Right ventricle myocardium superior (tissue), 1 donor: ENCODE data around the gene PLA2G5. TPM values are rescaled to one million over a fixed set of nuclear protein-coding genes. Genes with fewer than 3 reads are reported as not detected.
"Not testable (repeated sequence)": the region's sequence is repeated elsewhere in the genome, so short reads cannot be mapped to it uniquely, and the experiment has no call there.

Source experiments
- ATAC-seq: fragments of 200-7000 bp; cut with Tn5 transposase; one replicate; pipeline ENCODE4 v1.9.1; 2020; ENCODE audit warnings: mild to moderate bottlenecking; ENCODE audit not compliant: poor library complexity
- DNase-seq: peaks from one replicate; pipeline ENCODE4 v3.0.0-alpha.2; 2020
- intact Hi-C: fragments of 100-400 bp; cut with DNase I; formaldehyde crosslinking; loops from one replicate; pipeline ENCODE4 v1.11.2; 2022
- long read RNA-seq: library from polyadenylated mRNA; unstranded; transcript quantifications from one replicate; pipeline ENCODE4 v2.0.0, GENCODE V29; 2021
- total RNA-seq: library from RNA; stranded (reverse); fragmentation: NEBNext Ultra II Directional; extraction: Animal tissue kit (Norgen Biotek cat#: 25700); gene quantifications from one replicate; pipeline ENCODE4 v1.2.1, GENCODE V29; 2021
- donor health status: DM: no; HTN: yes; CAD: no; lungs with severe emphysema.

The PLA2G5 gene, protein sequence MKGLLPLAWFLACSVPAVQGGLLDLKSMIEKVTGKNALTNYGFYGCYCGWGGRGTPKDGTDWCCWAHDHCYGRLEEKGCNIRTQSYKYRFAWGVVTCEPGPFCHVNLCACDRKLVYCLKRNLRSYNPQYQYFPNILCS
- total RNA-seq: 56.7 TPM
- long read RNA-seq, transcript PLA2G5-201 (5 exons, 1,161 nt): major isoform, 54 of 148 reads
- long read RNA-seq, partial matches to known transcripts: 2 of 148 reads
- long read RNA-seq, other reads (novel, unspliced or antisense): 90 of 148 reads

DNA sequence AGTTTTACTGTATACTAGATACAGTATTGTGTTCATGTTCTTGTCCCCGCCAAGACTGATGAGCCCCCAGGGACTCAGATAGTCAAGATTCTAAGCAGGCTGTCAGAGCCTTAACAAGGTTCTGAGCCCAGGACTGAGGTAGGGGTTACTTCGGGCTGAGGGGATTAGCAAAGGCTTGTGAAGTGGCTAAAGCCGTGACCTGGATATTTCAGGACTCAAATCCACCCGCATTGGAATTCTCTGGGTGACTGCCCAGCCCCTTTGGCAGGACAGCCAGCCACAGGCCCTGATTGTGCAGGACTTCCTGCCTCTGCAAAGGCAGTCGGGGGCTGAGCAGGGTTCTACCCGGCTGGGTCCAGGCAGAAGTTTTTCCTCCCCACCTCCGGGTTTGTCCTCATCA, at the start of gene PLA2G5:
Gene PLA2G5 (plus strand): TSS at position 321 of the 400 bp plus-strand sequence. CDS start 14,637 bp downstream, outside the sequence.
- peak; percentile 92 for DNase-seq
- intact Hi-C loops: no loop called here
- ATAC-seq: peak; percentile 93

DNA sequence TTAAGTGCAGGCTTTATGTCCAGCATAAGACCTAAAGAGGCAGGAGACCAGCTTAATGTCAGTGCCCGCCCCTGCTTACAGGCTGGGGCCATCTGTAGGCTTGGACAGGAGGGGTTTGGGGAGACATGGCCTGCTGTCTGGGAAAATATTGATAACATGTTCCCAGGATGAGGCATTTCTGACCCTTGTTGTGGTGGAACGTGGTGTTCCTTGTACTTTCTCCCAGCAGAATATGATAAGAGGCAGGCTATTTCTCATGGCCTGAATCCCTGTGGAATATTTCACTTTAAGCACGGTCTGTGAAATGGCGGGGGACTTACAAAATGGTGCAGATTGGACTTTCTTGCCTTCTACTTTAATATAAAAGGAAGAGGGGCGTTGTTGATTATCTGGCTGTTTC, 41.9 kb upstream of the PLA2G5 start:
- ATAC-seq: peak; percentile 87
- DNase-seq: peak; percentile 60
- intact Hi-C loops: no loop called here

DNA sequence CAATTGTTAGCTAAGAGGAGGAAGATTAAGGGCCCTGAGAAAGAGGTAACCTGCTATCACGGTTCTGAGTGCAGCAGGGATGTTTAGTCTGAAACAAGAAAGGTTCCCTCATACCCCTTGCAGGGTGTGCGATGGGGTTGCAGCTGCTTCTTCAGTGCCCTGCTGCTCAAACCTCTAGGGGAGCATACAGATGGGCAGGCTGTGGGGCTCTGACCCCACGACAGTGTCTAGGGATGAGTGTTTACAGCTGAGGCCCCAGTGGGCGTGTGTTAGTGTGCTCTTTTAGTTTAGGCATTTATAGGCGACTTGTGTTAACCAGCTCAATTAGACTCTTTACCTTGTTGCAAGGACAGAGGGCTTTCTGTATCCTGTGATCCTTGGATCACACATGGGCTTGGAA, 41.3 kb upstream of the PLA2G5 start:
- intact Hi-C loops: no loop called here
- ATAC-seq (peak; percentile 32), DNase-seq (peak; percentile 45)

GRCh38 chr1:20029178-20029912, 40.6 kb upstream of the PLA2G5 start:
- ATAC-seq: peak; percentile 41
- DNase-seq: peak; percentile 60
- intact Hi-C loops: no loop called here

DNA sequence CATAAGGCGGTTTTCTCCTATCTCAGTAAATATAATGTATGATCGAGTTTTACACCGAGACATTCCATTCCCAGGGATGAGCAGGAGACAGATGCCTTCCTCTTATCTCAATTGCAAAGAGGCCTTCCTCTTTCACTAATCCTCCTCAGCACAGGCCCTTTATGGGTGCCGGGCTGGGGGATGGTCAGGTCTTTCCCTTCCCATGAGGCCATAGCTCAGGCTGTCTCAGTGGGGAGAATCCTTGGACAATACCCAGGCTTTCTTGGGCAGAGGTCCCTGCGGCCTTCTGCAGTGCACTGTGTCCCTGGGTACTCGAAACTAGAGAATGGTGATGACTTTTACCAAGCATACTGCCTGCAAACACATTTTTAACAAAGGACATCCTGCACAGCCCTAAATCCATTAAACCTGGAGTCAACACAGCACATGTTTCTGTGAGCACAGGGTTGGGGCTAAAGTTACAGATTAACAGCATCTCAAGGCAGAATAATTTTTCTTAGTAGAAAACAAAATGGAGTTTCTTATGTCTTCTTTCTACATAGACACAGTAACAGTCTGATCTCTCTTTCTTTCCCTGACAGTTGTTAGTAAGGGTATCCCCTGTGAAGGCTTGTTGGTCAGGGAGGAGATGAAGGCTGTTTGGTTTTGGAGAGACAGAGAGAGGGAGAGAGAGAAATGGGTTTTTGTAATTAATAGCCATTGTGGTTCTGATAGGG, 39.4 kb upstream of the PLA2G5 start:
- ATAC-seq, intact Hi-C loops: not testable (repeated sequence)
- peak; percentile 48 for DNase-seq

DNA sequence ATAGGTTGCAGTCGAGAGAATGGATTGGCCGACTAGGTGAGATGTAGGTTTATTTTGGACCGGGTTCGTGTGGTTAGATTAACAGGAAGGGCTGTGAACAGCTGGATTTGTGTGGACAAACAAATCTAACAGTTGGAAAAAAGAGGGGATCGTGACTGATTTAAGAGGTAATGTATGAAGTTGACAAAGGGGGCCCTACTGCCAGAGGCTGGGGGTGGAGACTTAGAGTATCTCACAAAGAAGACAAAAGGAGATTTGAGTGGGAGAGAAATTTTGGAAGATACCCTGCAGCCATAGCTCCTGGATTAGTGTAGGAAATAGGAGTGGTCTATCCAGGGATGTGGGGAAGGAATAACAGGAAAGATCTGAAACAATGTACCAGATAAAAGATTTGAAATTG, 38.8 kb upstream of the PLA2G5 start:
- intact Hi-C loops: no loop called here
- ATAC-seq (no peak), DNase-seq (no peak)

DNA sequence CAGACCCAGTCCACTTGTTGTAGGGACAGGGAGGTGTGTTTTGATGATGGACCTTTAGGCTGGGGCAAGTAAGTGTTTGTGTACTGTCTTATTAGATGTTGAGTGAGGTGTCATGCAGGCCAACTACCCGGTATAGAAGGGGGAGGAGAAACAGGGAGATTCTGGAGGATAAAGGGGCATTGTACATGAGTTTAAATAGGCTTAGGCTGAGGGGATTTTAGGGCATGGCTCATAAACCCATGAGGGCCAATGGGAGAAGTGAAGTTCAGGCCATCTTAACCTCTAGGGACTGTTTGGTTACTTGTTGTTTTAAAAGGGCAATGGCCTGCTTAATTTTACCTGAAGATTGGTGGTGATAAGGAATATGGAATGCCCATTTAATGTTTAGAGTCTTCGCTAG, 38.2 kb upstream of the PLA2G5 start:
- intact Hi-C loops: no loop called here
- DNase-seq (no peak), ATAC-seq (no peak)

DNA sequence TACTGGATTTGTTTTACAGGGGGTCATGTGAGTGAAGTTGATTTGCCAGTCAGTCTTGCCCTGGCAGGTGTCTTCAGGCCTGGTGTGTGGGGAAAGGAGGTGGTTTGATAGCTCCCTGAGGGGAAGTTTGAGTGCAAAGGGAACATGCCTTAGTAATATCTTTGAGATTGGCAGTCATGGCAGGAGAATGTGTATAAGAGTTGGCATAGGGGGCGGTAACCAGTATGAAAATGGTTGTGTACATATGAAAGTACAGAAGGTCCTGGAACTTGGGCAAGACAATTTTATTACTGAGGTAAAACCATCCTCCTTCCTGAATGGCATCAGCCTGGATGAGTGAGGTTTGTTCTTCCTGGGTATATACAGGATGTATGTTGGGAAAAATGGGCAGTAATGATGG, 37.6 kb upstream of the PLA2G5 start:
- ATAC-seq (no peak), DNase-seq (no peak)
- intact Hi-C loops: no loop called here

DNA sequence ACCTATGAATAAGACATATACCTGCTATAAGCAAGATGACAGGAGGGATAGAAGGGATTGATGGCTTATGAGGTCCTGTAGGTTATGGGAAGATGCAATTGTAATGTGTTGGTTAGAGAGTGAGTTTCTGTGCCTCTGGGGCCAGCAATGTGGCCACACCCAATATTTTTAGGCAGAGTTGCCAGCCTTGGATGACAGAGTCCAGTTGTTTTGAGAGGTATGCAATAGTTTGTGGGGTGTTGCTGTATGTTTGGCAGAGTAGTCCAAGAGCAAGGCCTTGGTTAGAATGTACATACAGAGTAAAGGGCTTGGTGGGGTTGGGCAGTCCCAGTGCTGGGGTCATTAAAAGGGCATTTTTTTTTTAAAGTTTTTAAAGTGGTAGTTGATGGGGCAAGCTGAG, 36.6 kb upstream of the PLA2G5 start:
- intact Hi-C loops: no loop called here
- DNase-seq (no peak), ATAC-seq (no peak)

GRCh38 chr1:20035114-20035513, 34.9 kb upstream of the PLA2G5 start:
- ATAC-seq (peak; percentile 47), DNase-seq (peak; percentile 48)
- intact Hi-C loops: no loop called here

DNA sequence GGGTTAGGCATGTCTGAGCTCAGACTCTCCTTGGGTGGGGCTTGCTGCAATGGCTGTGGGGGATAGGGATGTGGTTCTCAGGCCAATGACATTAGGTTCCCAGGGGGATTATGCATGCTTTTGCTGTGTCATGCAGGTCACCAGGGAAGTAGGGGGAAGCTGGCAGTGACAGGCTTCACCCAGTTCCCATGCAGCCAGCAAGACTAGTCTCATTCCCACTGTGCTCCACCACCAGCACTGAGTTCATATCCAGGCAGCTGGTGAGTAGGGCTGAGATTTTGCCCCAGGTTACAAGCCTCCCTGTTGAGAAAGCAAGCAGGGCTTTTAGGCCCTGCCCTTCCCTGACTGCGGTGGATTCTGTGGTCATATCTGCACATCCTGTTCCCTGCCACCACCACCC, 32.1 kb upstream of the PLA2G5 start:
- intact Hi-C loops: no loop called here
- DNase-seq: no peak
- no peak for ATAC-seq

- intact Hi-C loops: no loop called here
- DNase-seq (no peak), ATAC-seq (peak; percentile 55)
Measured at GRCh38 chr1:20047096-20047495, 22.9 kb upstream of the PLA2G5 start.

GRCh38 chr1:20048563-20048962, 21.4 kb upstream of the PLA2G5 start:
- intact Hi-C loops: no loop called here
- DNase-seq: no peak
- no peak for ATAC-seq

DNA sequence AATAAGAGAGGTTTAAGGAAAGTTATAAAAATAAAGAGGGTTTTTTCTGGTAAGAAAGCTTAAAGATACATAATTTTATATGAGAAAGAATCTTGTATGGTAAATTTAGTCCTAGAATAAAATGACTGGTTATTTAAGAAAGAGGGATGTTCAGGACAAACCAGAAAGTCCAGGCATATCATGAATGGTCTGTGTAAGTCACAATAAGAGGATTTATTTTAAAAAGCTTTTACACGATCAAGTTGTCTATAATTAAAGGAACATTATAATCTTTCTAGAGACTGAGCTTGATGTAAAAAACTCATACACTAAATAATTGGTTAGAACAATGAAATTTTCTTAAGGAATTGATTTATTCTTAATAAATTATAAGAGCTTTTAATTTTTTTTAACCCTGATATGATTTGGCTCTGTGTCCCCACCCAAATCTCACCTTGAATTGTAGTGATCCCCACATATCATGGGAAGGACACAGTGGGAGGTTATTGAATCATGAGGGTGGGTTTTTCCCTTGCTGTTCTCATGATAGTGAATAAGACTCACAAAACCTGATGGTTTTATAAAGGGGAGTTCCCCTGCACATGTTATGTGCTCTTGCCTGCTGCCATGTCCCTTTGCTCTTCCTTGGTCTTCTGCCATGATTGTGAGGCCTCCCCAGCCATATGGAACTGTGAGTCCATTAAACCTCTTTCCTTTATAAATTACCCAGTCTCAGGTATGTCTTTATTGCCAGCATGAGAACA, 20.8 kb upstream of the PLA2G5 start:
- DNase-seq, ATAC-seq, intact Hi-C loops: not testable (repeated sequence)

DNA sequence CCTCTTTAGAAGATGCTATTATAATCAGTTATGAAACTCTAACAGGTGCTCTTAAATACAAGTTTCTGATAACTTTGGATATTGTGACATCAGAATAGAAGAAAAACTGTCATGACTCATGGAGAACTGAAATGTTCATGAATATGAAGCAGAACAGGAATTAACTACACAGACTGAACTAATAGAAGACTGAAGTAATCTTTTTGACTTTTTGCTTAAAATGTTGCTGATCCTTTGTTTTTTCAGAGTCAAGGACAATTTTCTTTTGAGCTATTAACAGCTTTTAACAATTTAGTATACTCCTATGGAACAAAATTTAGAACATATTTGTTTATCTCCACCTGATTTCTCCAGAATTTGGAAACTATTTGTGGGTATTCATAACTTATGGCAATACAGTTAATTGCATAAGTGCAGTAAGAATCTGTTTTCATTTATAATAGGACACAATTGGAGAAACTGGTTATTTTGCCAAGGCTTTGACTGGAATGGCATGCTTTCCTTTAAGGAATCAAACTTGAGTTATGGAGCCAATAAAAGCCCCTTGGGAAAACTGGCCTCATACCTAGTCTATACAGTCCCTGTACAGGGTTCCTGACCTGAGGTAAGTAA, 18.7 kb upstream of the PLA2G5 start:
- ATAC-seq: no peak
- intact Hi-C loops: no loop called here
- no peak for DNase-seq

GRCh38 chr1:20052386-20052785, 17.6 kb upstream of the PLA2G5 start:
- ATAC-seq (no peak), DNase-seq (no peak)
- intact Hi-C loops: no loop called here

GRCh38 chr1:20057886-20058420, 12.0 kb upstream of the PLA2G5 start:
- DNase-seq (no peak), ATAC-seq (no peak)
- intact Hi-C loops: no loop called here

DNA sequence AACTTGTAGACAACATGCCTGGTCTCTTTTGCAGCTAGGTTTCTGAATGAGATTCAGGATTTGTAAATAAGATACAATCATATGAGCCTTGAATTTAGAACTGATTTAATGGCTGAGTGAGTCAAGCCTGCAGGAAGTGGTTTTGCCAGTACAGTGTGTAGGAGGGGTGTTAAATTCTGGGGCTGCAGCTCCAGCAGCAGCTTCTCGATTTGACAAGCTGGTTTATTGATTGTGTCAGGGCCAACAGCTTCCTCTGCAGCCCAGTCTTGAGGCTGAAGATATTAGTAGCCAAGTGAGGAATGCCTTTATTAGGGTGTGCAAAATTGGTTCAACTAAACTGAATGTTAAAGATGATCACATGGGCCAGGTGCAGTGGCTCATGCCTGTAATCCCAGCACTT, 11.5 kb upstream of the PLA2G5 start:
- peak; percentile 50 for ATAC-seq
- DNase-seq: no peak
- intact Hi-C loops: no loop called here
